Effector memory CD4-positive, alpha-beta T cell (primary cell): ENCODE results near the gene TBC1D8.

Experiments used
- DNase-seq, 3 donors: peaks; one replicate each; pipeline ENCODE4 v3.0.0-alpha.2; 2020
- H3K27ac ChIP-seq: 2 replicates; pipeline ENCODE4 v1.7.0; 2013; ENCODE audit warnings: mild to moderate bottlenecking, low read length, moderate library complexity; ENCODE audit not compliant: insufficient read depth, poor library complexity, severe bottlenecking
- H3K27me3 ChIP-seq: replicated peaks from 2 replicates; pipeline ENCODE4 v1.7.0; 2013; ENCODE audit warnings: mild to moderate bottlenecking, low read length; ENCODE audit not compliant: insufficient read depth, control insufficient read depth, poor library complexity, severe bottlenecking
- H3K36me3 ChIP-seq: 2 replicates; pipeline ENCODE4 v1.7.0; 2013; ENCODE audit warnings: mild to moderate bottlenecking, low read length, moderate library complexity; ENCODE audit not compliant: control insufficient read depth, insufficient read depth
- H3K4me1 ChIP-seq: 2 replicates; pipeline ENCODE4 v1.7.0; 2013; ENCODE audit warnings: low read length, mild to moderate bottlenecking; ENCODE audit not compliant: control insufficient read depth, insufficient read depth, poor library complexity, severe bottlenecking
- H3K4me3 ChIP-seq: 2 replicates; pipeline ENCODE4 v1.7.0; 2013; ENCODE audit warnings: low read length, low read depth, mild to moderate bottlenecking; ENCODE audit not compliant: insufficient read depth, poor library complexity, severe bottlenecking
- H3K9me3 ChIP-seq: 2 replicates; pipeline ENCODE4 v1.7.0; 2013; ENCODE audit warnings: mild to moderate bottlenecking, low read length, moderate library complexity; ENCODE audit not compliant: control insufficient read depth

The TBC1D8 gene

GRCh38 chr2:101140237-101140636, 10.9 kb downstream of the TBC1D8 start:
- H3K36me3 ChIP-seq: no peaks in the 10 kb centered on the region
- H3K27me3 ChIP-seq: no peaks in the 10 kb centered on the region
- no peak for DNase-seq
- no peaks in the 10 kb centered on the region for H3K4me1 ChIP-seq
- no peak overlapping the region for H3K27ac ChIP-seq
- no peak overlapping the region for H3K4me3 ChIP-seq
- no peaks in the 10 kb centered on the region for H3K9me3 ChIP-seq

GRCh38 chr2:101139495-101139894, 11.7 kb downstream of the TBC1D8 start:
- Histone ChIP-seq H3K27ac (no peak overlapping the region), H3K36me3 (no peaks in the 10 kb centered on the region), H3K4me3 (no peak overlapping the region), H3K9me3 (no peaks in the 10 kb centered on the region), H3K4me1 (no peaks in the 10 kb centered on the region), H3K27me3 (no peaks in the 10 kb centered on the region)
- DNase-seq: no peak

- Histone ChIP-seq H3K27ac (no peak overlapping the region), H3K27me3 (no peaks in the 10 kb centered on the region), H3K9me3 (no peaks in the 10 kb centered on the region), H3K4me1 (no peaks in the 10 kb centered on the region), H3K4me3 (no peak overlapping the region), H3K36me3 (no peaks in the 10 kb centered on the region)
- DNase-seq: no peak
These were observed 15.5 kb downstream of the TBC1D8 start for GRCh38 chr2:101135412-101136296.

GRCh38 chr2:101133492-101134100, 17.6 kb downstream of the TBC1D8 start:
- no peak for DNase-seq
- Histone ChIP-seq H3K4me1 (no peaks in the 10 kb centered on the region), H3K27me3 (no peaks in the 10 kb centered on the region), H3K9me3 (no peaks in the 10 kb centered on the region), H3K36me3 (no peaks in the 10 kb centered on the region), H3K4me3 (no peak overlapping the region), H3K27ac (no peak overlapping the region)

- no peaks in the 10 kb centered on the region for H3K27me3 ChIP-seq
- H3K27ac ChIP-seq: no peak overlapping the region
- DNase-seq: no peak
- H3K4me1 ChIP-seq: no peaks in the 10 kb centered on the region
- H3K9me3 ChIP-seq: no peaks in the 10 kb centered on the region
- no peak overlapping the region for H3K4me3 ChIP-seq
- H3K36me3 ChIP-seq: no peaks in the 10 kb centered on the region
These were observed 19.0 kb downstream of the TBC1D8 start for GRCh38 chr2:101132202-101132601.

- H3K9me3 ChIP-seq: no peaks in the 10 kb centered on the region
- no peaks in the 10 kb centered on the region for H3K4me1 ChIP-seq
- DNase-seq: no peak
- H3K27me3 ChIP-seq: no peaks in the 10 kb centered on the region
- H3K27ac ChIP-seq: no peak overlapping the region
- no peak overlapping the region for H3K4me3 ChIP-seq
- no peaks in the 10 kb centered on the region for H3K36me3 ChIP-seq
These were observed 21.1 kb downstream of the TBC1D8 start for GRCh38 chr2:101130081-101130480.

GRCh38 chr2:101127319-101128056, 23.7 kb downstream of the TBC1D8 start:
- no peaks in the 10 kb centered on the region for H3K27me3 ChIP-seq
- no peak for DNase-seq
- no peaks in the 10 kb centered on the region for H3K4me1 ChIP-seq

GRCh38 chr2:101125808-101126207, 25.4 kb downstream of the TBC1D8 start:
- no peaks in the 10 kb centered on the region for H3K27me3 ChIP-seq
- H3K36me3 ChIP-seq: no peaks in the 10 kb centered on the region
- H3K9me3 ChIP-seq: no peaks in the 10 kb centered on the region
- no peaks in the 10 kb centered on the region for H3K4me1 ChIP-seq
- H3K4me3 ChIP-seq: no peak overlapping the region
- no peak for DNase-seq
- H3K27ac ChIP-seq: no peak overlapping the region

More at GRCh38 chr2:101127319-101128056, 23.7 kb downstream of the TBC1D8 start:
- H3K4me3 ChIP-seq: no peak overlapping the region
- H3K9me3 ChIP-seq: no peaks in the 10 kb centered on the region
- H3K27ac ChIP-seq: no peak overlapping the region
- H3K36me3 ChIP-seq: no peaks in the 10 kb centered on the region

- no peaks in the 10 kb centered on the region for H3K27me3 ChIP-seq
- H3K36me3 ChIP-seq: no peaks in the 10 kb centered on the region
- no peak overlapping the region for H3K4me3 ChIP-seq
- H3K4me1 ChIP-seq: no peaks in the 10 kb centered on the region
- DNase-seq: no peak
- H3K9me3 ChIP-seq: no peaks in the 10 kb centered on the region
- no peak overlapping the region for H3K27ac ChIP-seq
These were observed 25.8 kb downstream of the TBC1D8 start for GRCh38 chr2:101125374-101125773.
